ENCODE results near the gene NTHL1. TPM values are rescaled to one million over a fixed set of nuclear protein-coding genes. Genes with fewer than 3 reads are reported as not detected.

Gene NTHL1
- total and polyA plus RNA-seq, 2 donors (not counting 1 experiment from before 2014, with no cell fraction given): 8.4 to 44.4 TPM

DNA sequence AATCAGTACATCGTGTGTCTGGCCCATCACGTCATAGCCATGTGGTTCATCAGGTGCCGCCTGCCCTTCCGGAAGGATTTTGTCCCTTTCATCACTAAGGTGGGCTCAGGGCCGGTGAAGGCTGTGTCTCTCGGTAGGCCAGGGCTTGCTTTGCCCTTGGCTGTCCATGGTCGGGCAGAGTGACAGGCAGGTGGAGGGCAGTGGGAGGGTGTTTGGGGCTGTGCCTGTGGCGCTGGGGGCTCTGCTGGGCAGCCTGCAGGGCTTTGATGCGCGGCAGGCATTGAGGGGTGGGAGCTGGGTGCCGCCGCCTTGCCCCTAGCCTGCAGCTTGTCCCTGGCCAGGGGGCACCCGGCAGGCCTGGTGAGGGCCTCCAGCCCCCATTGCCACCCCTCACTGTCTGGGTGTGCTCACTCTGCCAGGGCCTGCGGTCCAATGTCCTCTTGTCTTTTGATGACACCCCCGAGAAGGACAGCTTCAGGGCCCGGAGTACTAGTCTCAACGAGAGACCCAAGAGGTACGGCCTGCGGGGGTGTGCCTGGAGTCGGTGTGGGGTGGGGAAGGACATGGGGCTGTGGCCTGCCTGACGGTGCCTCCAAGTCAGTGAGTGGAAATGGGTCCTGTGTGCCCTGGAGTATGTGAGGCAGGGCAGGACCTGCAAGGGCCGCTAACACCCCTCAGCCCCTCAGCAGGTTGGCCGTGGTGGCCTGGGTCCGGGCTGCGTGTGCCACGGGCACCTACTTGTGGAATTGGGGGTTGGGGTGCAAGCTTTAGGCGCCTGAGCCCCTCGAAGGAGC is 28.6 kb upstream of the NTHL1 start:
- Histone ChIP-seq H4K20me1 (ENCODE audit: control insufficient read depth, extremely low read depth, insufficient read depth, low read length) (no peaks in the 10 kb centered on the region), H3K27me3 (ENCODE audit: control insufficient read depth, insufficient read depth, low read length) (no peaks in the 10 kb centered on the region), H3K36me3 (ENCODE audit: control insufficient read depth, insufficient read depth, low read length) (peaks cover 41% of the 10 kb centered on the region), H2AFZ (ENCODE audit: low read length) (no peak overlapping the region), H3K9ac (ENCODE audit: insufficient read depth, low read length) (no peak overlapping the region), H3K4me3 (replicated peaks in 1 of 4; ENCODE audit: control extremely low read depth in 1 of 4, insufficient read depth in 1 of 4, low read depth in 3 of 4, low read length in 4 of 4) (no peak overlapping the region), H3K79me2 (ENCODE audit: control insufficient read depth, insufficient read depth, low read length) (no peaks in the 10 kb centered on the region), H3K4me2 (ENCODE audit: extremely low read depth, insufficient read depth, low read length) (no peak overlapping the region), H3K4me1 (ENCODE audit: control insufficient read depth, extremely low read depth, insufficient read depth, low read length) (no peaks in the 10 kb centered on the region), H3K27ac (ENCODE audit: insufficient read depth, low read length) (no peak overlapping the region), H3K9me3 (ENCODE audit: control insufficient read depth, insufficient read depth, low read depth, low read length) (no peaks in the 10 kb centered on the region)
- TF ChIP-seq, protein P1, sequence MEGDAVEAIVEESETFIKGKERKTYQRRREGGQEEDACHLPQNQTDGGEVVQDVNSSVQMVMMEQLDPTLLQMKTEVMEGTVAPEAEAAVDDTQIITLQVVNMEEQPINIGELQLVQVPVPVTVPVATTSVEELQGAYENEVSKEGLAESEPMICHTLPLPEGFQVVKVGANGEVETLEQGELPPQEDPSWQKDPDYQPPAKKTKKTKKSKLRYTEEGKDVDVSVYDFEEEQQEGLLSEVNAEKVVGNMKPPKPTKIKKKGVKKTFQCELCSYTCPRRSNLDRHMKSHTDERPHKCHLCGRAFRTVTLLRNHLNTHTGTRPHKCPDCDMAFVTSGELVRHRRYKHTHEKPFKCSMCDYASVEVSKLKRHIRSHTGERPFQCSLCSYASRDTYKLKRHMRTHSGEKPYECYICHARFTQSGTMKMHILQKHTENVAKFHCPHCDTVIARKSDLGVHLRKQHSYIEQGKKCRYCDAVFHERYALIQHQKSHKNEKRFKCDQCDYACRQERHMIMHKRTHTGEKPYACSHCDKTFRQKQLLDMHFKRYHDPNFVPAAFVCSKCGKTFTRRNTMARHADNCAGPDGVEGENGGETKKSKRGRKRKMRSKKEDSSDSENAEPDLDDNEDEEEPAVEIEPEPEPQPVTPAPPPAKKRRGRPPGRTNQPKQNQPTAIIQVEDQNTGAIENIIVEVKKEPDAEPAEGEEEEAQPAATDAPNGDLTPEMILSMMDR (conservative IDR thresholded peaks at IDR 0.05 in 1 of 2, IDR thresholded peaks at IDR 0.05 in 1 of 2; ENCODE audit: low read depth in 1 of 2, low read length in 2 of 2): no peak
- no peak for TF ChIP-seq EZH2 (IDR thresholded peaks at IDR 0.05; ENCODE audit: low read length, missing control alignments)
- DNase-seq (ENCODE audit: low read depth in 2 of 2): no peak

DNA sequence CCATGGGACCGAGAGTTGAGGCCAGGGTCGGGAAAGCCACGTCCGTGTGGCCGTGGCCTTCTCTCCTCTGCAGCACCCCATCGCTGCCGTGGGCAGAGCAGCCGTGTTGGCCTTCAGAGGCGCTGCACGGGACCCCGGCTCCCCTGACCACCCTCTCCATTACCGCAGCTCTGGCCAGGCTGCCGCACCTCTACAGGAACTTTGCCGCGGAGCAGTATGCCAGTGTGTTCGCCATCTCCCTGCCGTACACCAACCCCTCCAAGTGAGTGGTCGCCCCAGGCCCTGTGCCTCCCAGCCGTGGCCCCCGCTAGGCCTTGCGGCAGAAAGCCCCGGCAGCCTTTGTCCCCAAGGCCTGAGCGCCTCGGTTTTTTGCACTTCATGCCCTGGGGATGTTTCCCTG is 28.0 kb upstream of the NTHL1 start:
- Histone ChIP-seq H4K20me1 (ENCODE audit: control insufficient read depth, extremely low read depth, insufficient read depth, low read length) (no peaks in the 10 kb centered on the region), H3K9me3 (ENCODE audit: control insufficient read depth, insufficient read depth, low read depth, low read length) (no peaks in the 10 kb centered on the region), H3K27ac (ENCODE audit: insufficient read depth, low read length) (no peak overlapping the region), H3K4me2 (ENCODE audit: extremely low read depth, insufficient read depth, low read length) (no peak overlapping the region), H3K9ac (ENCODE audit: insufficient read depth, low read length) (no peak overlapping the region), H3K36me3 (ENCODE audit: control insufficient read depth, insufficient read depth, low read length) (peaks cover 44% of the 10 kb centered on the region), H3K4me1 (ENCODE audit: control insufficient read depth, extremely low read depth, insufficient read depth, low read length) (no peaks in the 10 kb centered on the region), H2AFZ (ENCODE audit: low read length) (no peak overlapping the region), H3K27me3 (ENCODE audit: control insufficient read depth, insufficient read depth, low read length) (no peaks in the 10 kb centered on the region), H3K4me3 (replicated peaks in 1 of 4; ENCODE audit: control extremely low read depth in 1 of 4, insufficient read depth in 1 of 4, low read depth in 3 of 4, low read length in 4 of 4) (no peak overlapping the region), H3K79me2 (ENCODE audit: control insufficient read depth, insufficient read depth, low read length) (no peaks in the 10 kb centered on the region)
- no peak for DNase-seq (ENCODE audit: low read depth in 2 of 2)
- TF ChIP-seq EZH2 (IDR thresholded peaks at IDR 0.05; ENCODE audit: low read length, missing control alignments): no peak
- TF ChIP-seq, protein P1 (conservative IDR thresholded peaks at IDR 0.05 in 1 of 2, IDR thresholded peaks at IDR 0.05 in 1 of 2; ENCODE audit: low read depth in 1 of 2, low read length in 2 of 2): no peak

DNA sequence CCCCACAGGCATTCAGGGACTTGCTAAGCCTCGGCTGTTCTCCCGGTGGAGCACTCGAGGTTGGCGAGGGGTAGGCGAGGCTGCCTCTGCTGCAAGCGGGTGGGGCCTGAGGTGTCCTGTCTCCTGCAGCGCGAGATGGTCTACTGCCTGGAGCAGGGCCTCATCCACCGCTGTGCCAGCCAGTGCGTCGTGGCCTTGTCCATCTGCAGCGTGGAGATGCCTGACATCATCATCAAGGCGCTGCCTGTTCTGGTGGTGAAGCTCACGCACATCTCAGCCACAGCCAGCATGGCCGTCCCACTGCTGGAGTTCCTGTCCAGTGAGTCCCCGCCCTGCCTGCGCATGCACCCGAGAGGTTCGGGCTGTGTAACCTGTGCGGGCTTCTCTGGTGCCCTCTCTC is 26.4 kb upstream of the NTHL1 start:
- H3K36me3 ChIP-seq (ENCODE audit: control insufficient read depth, insufficient read depth, low read length): peaks cover 41% of the 10 kb centered on the region
- no peak for DNase-seq (ENCODE audit: low read depth in 2 of 2)
- H4K20me1 ChIP-seq (ENCODE audit: control insufficient read depth, extremely low read depth, insufficient read depth, low read length): no peaks in the 10 kb centered on the region
- no peaks in the 10 kb centered on the region for H3K79me2 ChIP-seq (ENCODE audit: control insufficient read depth, insufficient read depth, low read length)
- H3K4me2 ChIP-seq (ENCODE audit: extremely low read depth, insufficient read depth, low read length): no peak overlapping the region
- H3K9me3 ChIP-seq (ENCODE audit: control insufficient read depth, insufficient read depth, low read depth, low read length): no peaks in the 10 kb centered on the region
- no peak overlapping the region for H3K27ac ChIP-seq (ENCODE audit: insufficient read depth, low read length)
- no peak for TF ChIP-seq EZH2 (IDR thresholded peaks at IDR 0.05; ENCODE audit: low read length, missing control alignments)
- TF ChIP-seq, protein P1 (conservative IDR thresholded peaks at IDR 0.05 in 1 of 2, IDR thresholded peaks at IDR 0.05 in 1 of 2; ENCODE audit: low read depth in 1 of 2, low read length in 2 of 2): no peak
- no peak overlapping the region for H3K9ac ChIP-seq (ENCODE audit: insufficient read depth, low read length)
- no peak overlapping the region for H2AFZ ChIP-seq (ENCODE audit: low read length)
- H3K27me3 ChIP-seq (ENCODE audit: control insufficient read depth, insufficient read depth, low read length): no peaks in the 10 kb centered on the region
- H3K4me3 ChIP-seq (replicated peaks in 1 of 4; ENCODE audit: control extremely low read depth in 1 of 4, insufficient read depth in 1 of 4, low read depth in 3 of 4, low read length in 4 of 4): no peak overlapping the region
- H3K4me1 ChIP-seq (ENCODE audit: control insufficient read depth, extremely low read depth, insufficient read depth, low read length): no peaks in the 10 kb centered on the region
